Measurements from ENCODE around the gene TIGIT. TPM values are rescaled to one million over a fixed set of nuclear protein-coding genes. Genes with fewer than 3 reads are reported as not detected.

The TIGIT gene
- 1.1 and 1.8 TPM in 2 replicates for polyA plus RNA-seq
- polyA minus RNA-seq = 0.73 and 1.2 TPM in 2 replicates

GRCh38 chr3:114293838-114294535 lies at the start of gene TIGIT:
Gene TIGIT, plus strand, starts transcription at chr3:114294028. Its CDS starts 34 bp downstream, at chr3:114294062.
- Histone ChIP-seq H3K9me3 (ENCODE audit: low read length) (no peaks in the 10 kb centered on the region), H3K9ac (ENCODE audit: low read length) (no peak within 1 kb of the TSS), H3F3A (ENCODE audit: insufficient read depth, low read length, poor library complexity, severe bottlenecking) (no peaks in the 10 kb centered on the region), H3K36me3 (ENCODE audit: insufficient read depth, low read length) (no peaks in the 10 kb centered on the region), H4K20me1 (ENCODE audit: insufficient read depth) (no peaks in the 10 kb centered on the region), H3K79me2 (replicated peaks; ENCODE audit: insufficient read depth, low read length) (no peaks in the 10 kb centered on the region), H3K4me3 (ENCODE audit: low read length) (no peak within 1 kb of the TSS), H3K9me2 (ENCODE audit: insufficient read depth, low read length) (no peaks in the 10 kb centered on the region), H3K27ac (ENCODE audit: low read length) (no peak within 1 kb of the TSS), H3K4me2 (ENCODE audit: low read length) (no peak within 1 kb of the TSS), H2AFZ (ENCODE audit: low read depth, low read length) (no peak within 1 kb of the TSS), H3K27me3 (ENCODE audit: insufficient read depth, low read depth, low read length) (no peaks in the 10 kb centered on the region)
- TF ChIP-seq MXI1 (conservative IDR thresholded peaks at IDR 0.05; ENCODE audit: poor library complexity, severe bottlenecking) (no peak), EZH2 (IDR thresholded peaks at IDR 0.05; ENCODE audit: borderline replicate concordance, insufficient read depth, low read length, poor library complexity, severe bottlenecking) (no peak), EP300 (conservative IDR thresholded peaks at IDR 0.05; ENCODE audit: poor library complexity, severe bottlenecking) (no peak), POLR2AphosphoS5 (IDR thresholded peaks at IDR 0.05) (no peak), TAF1 (IDR thresholded peaks at IDR 0.05; ENCODE audit: low read depth) (no peak)

GRCh38 chr3:114252954-114253353 lies 40.9 kb upstream of the TIGIT start:
- no peak overlapping the region for H3K4me3 ChIP-seq (ENCODE audit: low read length)
- no peaks in the 10 kb centered on the region for H3K9me2 ChIP-seq (ENCODE audit: insufficient read depth, low read length)
- H3K36me3 ChIP-seq (ENCODE audit: insufficient read depth, low read length) = no peaks in the 10 kb centered on the region
- H3K27me3 ChIP-seq (ENCODE audit: insufficient read depth, low read depth, low read length) = no peaks in the 10 kb centered on the region
- H2AFZ ChIP-seq (ENCODE audit: low read depth, low read length) = no peak overlapping the region
- H4K20me1 ChIP-seq (ENCODE audit: insufficient read depth) = no peaks in the 10 kb centered on the region
- no peak overlapping the region for H3K4me2 ChIP-seq (ENCODE audit: low read length)
- H3F3A ChIP-seq (ENCODE audit: insufficient read depth, low read length, poor library complexity, severe bottlenecking) = no peaks in the 10 kb centered on the region
- TF ChIP-seq CTCF (IDR thresholded peaks at IDR 0.05; ENCODE audit: poor library complexity, severe bottlenecking) (no peak), RAD21 (conservative IDR thresholded peaks at IDR 0.05) (no peak), EZH2 (IDR thresholded peaks at IDR 0.05; ENCODE audit: borderline replicate concordance, insufficient read depth, low read length, poor library complexity, severe bottlenecking) (no peak), REST (IDR thresholded peaks at IDR 0.05; ENCODE audit: borderline replicate concordance) (no peak), TAF1 (IDR thresholded peaks at IDR 0.05; ENCODE audit: low read depth) (no peak), POLR2AphosphoS5 (IDR thresholded peaks at IDR 0.05) (no peak), EP300 (conservative IDR thresholded peaks at IDR 0.05; ENCODE audit: poor library complexity, severe bottlenecking) (no peak)
- H3K79me2 ChIP-seq (replicated peaks; ENCODE audit: insufficient read depth, low read length) = no peaks in the 10 kb centered on the region
- no peaks in the 10 kb centered on the region for H3K9me3 ChIP-seq (ENCODE audit: low read length)
- no peak overlapping the region for H3K9ac ChIP-seq (ENCODE audit: low read length)
- no peak overlapping the region for H3K27ac ChIP-seq (ENCODE audit: low read length)

Measured in neural cell (in vitro differentiated cells).